NB4 (cell line): ENCODE data around the gene SLC25A25.

ENCODE experiments used
- CTCF ChIP-seq: IDR thresholded peaks from one replicate; pipeline ENCODE4 v1.5.1; 2012; ENCODE audit warnings: low read depth, low read length
- MAX ChIP-seq: IDR thresholded peaks from 2 replicates; pipeline ENCODE4 v1.6.1; 2011; ENCODE audit warnings: low read depth, low read length

- TF ChIP-seq MAX (no peak), CTCF (no peak)
Measured at GRCh38 chr9:128153947-128154695, 86.1 kb downstream of the SLC25A25 start.
